HG03432 (cell line): ENCODE results near the gene CACNA1F.

Experiments used
- ATAC-seq: cut with Tn5 transposase; IDR thresholded peaks from one replicate; pipeline ENCODE4 v1.9.1; 2021; ENCODE audit warnings: mild to moderate bottlenecking, moderate library complexity; ENCODE audit not compliant: unreplicated experiment

CACNA1F gene

DNA sequence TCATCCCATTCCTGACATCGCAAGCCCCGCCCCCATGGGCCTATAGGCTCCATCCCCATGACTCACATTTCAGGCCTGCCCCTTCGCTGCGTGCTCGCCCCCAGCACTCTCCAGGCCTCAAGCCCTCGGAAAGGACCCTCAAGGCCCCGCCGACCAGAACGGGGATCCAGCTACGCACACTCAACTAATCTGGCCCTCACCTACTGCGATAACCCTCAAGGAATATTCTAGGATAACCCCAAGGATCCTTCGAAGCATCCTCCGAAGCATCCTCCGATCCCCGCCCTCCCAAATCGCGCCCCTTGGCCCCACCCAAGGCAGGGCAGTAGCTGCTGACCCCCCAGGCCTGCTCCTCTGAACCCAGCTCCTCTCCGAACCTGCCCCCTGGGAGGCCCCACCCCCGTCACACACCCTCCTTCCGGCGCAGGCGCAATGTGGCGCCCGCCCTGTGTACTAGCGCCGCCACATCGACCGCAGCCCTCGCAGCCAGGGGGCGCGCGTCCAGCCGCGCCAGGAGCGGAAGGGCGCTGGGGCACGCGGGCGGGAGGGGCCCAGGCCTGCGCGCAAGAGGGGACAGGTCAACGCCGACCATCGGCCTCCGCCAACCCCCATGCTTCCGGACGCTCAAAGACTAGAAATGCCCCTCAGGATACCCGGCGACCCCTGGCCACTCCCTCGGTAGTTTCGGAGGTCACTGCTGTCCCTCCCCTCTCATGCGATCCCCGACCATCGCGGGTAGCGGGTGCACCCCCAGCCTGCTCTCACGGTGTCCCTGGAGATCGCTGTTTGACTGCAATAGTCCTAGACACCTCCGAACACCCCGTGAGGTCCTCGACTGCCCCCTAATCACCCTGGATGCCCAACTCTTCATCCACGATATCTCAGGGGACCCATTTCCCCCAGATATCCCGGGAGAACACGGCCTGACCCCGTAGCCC, 77.0 kb downstream of the CACNA1F start:
- ATAC-seq: peak; percentile 96

DNA sequence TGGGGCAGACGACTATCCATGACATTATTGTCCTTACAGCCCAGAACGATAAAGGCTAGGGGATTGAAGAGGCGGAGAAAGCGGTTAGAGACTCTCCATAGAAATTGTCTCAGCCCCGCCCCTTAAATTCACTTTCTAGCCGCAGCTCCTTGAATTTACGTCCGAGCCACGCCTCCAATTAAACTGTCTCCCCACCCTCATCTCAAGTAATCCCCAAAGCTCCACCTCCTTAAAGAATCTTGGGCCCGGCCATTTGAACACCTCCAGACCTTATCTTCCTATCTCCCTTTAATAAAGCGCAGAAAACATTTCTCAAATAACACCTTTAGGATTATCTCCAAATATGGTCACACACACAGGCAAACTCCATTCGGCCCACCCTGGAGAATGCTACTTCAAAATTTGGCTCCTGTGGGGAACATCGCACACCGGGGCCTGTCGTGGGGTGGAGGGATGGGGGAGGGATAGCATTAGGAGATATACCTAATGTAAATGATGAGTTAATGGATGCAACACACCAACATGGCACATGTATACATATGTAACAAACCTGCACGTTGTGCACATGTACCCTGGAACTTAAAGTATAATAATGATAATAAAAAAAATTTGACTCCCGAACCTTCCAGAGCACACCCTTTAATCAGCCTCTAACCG, 77.8 kb downstream of the CACNA1F start:
- ATAC-seq: peak; percentile 5
